HCT116 (cell line): ENCODE data around the gene GIMAP5. TPM values are rescaled to one million over a fixed set of nuclear protein-coding genes. Genes with fewer than 3 reads are reported as not detected.

Experiments used
- ATAC-seq: fragments of 200-7000 bp; cut with Tn5 transposase; 2 replicates; pipeline ENCODE4 v1.9.1; 2020; ENCODE audit warnings: mild to moderate bottlenecking, moderate library complexity
- BruUV-seq: library from RNA; stranded (reverse); fragments of 400-500 nt; replicated peaks from 2 replicates; lab custom pipeline; 2021; lab: Mats Ljungman, UMichigan
- CTCF ChIA-PET: fragments of 300-600 bp; sonication (Branson Sonifier 250); formaldehyde crosslinking; loops from one replicate; lab custom pipeline; 2021; ENCODE audit warnings: antibody characterized with exemption; lab: Charles Lee
- POLR2A ChIA-PET: fragments of 300-600, 350-600 bp; sonication (Branson Sonifier 250); formaldehyde crosslinking; loops from one replicate; lab custom pipeline; 2021; ENCODE audit warnings: antibody characterized with exemption; lab: Charles Lee
- RAD21 ChIA-PET, 2 experiments: fragments of 300-600 bp; sonication (Branson Sonifier 250); formaldehyde crosslinking; loops; one replicate each; lab custom pipeline; 2023; ENCODE audit warnings: low total read pairs in 2 of 2; ENCODE audit not compliant: uncharacterized antibody in 2 of 2, unreplicated experiment in 2 of 2, low non-redundant PET in 1 of 2; lab: Charles Lee
- DNase-seq: peaks from one replicate; pipeline ENCODE4 v3.0.0-alpha.2; 2010; ENCODE audit warnings: low read depth, low spot score
- H2AFZ ChIP-seq: fragments of 200-600 bp; shearing (Covaris generic), sonication (generic); 2 replicates; pipeline ENCODE4 v1.6.1; 2017; ENCODE audit warnings: low read depth, mixed run types, mixed read lengths, antibody characterized with exemption, low read length; ENCODE audit not compliant: poor library complexity, severe bottlenecking
- H3K27ac ChIP-seq: 2 replicates; pipeline ENCODE4 v1.5.1; 2012; ENCODE audit warnings: low read depth, low read length
- H3K27me3 ChIP-seq: fragments of 200-600 bp; sonication (generic); 2 replicates; pipeline ENCODE4 v1.6.1; 2016; ENCODE audit warnings: mixed run types, low read length, mixed read lengths; ENCODE audit not compliant: insufficient read depth
- H3K36me3 ChIP-seq, 2 experiments: fragments of 200-500 bp in 1 of 2; fragments of 200-600 bp in 1 of 2; sonication (Bioruptor generic) in 1 of 2; sonication (generic) in 1 of 2; 2 replicates each; pipeline versions ENCODE4 v1.5.1 to v1.6.1; 2014 to 2016; ENCODE audit warnings: low read length in 2 of 2, inconsistent platforms in 1 of 2, mixed read lengths in 1 of 2, mixed run types in 1 of 2; ENCODE audit not compliant: insufficient read depth in 2 of 2, control insufficient read depth in 1 of 2
- H3K4me1 ChIP-seq, 2 experiments: fragments of 200-600 bp in 1 of 2; sonication (generic) in 1 of 2; 2 replicates each; pipeline versions ENCODE4 v1.5.1 to v1.6.1; 2012 to 2017; ENCODE audit warnings: low read length in 2 of 2, inconsistent platforms in 1 of 2, mild to moderate bottlenecking in 1 of 2, mixed read lengths in 1 of 2, mixed run types in 1 of 2, moderate library complexity in 1 of 2; ENCODE audit not compliant: insufficient read depth in 2 of 2, control insufficient read depth in 1 of 2
- H3K4me2 ChIP-seq: fragments of 200-600 bp; sonication (generic); 2 replicates; pipeline ENCODE4 v1.6.1; 2017; ENCODE audit warnings: mixed run types, low read length, mixed read lengths
- H3K4me3 ChIP-seq, 2 experiments: fragments of 200-600 bp in 1 of 2; sonication (generic) in 1 of 2; replicated peaks in 1 of 2; 2 replicates each; pipeline ENCODE4 v1.5.1; 2011 to 2016; ENCODE audit warnings: low read length in 2 of 2, control low read depth in 1 of 2, low read depth in 1 of 2, mild to moderate bottlenecking in 1 of 2, mixed read lengths in 1 of 2, mixed run types in 1 of 2
- H3K79me2 ChIP-seq: fragments of 200-600 bp; sonication (generic); 2 replicates; pipeline ENCODE4 v1.6.1; 2017; ENCODE audit warnings: mild to moderate bottlenecking, mixed run types, low read length, moderate library complexity, mixed read lengths; ENCODE audit not compliant: insufficient read depth
- H3K9ac ChIP-seq: fragments of 200-600 bp; sonication (generic); 2 replicates; pipeline ENCODE4 v1.6.1; 2016; ENCODE audit warnings: low read length, mixed read lengths
- H3K9me2 ChIP-seq: fragments of 200-600 bp; sonication (generic), shearing (Covaris generic); 2 replicates; pipeline ENCODE4 v1.6.1; 2017; ENCODE audit warnings: mixed run types, mild to moderate bottlenecking, moderate library complexity; ENCODE audit not compliant: insufficient read depth
- H3K9me3 ChIP-seq, 2 experiments: fragments of 200-500 bp in 1 of 2; fragments of 200-600 bp in 1 of 2; sonication (Bioruptor generic) in 1 of 2; sonication (generic) in 1 of 2; 2 replicates each; pipeline ENCODE4 v1.6.1; 2014 to 2017; ENCODE audit warnings: low read length in 2 of 2, mixed read lengths in 2 of 2, inconsistent platforms in 1 of 2, low read depth in 1 of 2, mild to moderate bottlenecking in 1 of 2, mixed run types in 1 of 2, moderate library complexity in 1 of 2; ENCODE audit not compliant: control insufficient read depth in 1 of 2, insufficient read depth in 1 of 2
- H4K20me1 ChIP-seq: fragments of 200-600 bp; sonication (generic), shearing (Covaris generic); 2 replicates; pipeline ENCODE4 v1.6.1; 2017; ENCODE audit warnings: mixed run types, mild to moderate bottlenecking, moderate library complexity; ENCODE audit not compliant: insufficient read depth
- ATF3 ChIP-seq: IDR thresholded peaks from 2 replicates; pipeline ENCODE4 v1.6.1; 2012
- CBX3 ChIP-seq: IDR thresholded peaks from 2 replicates; pipeline ENCODE4 v1.6.1; 2012; ENCODE audit warnings: low read depth
- CEBPB ChIP-seq: IDR thresholded peaks from 2 replicates; pipeline ENCODE4 v1.6.1; 2012; ENCODE audit warnings: low read depth
- CTCF ChIP-seq, 3 experiments: fragments of 200-600 bp in 1 of 3; sonication (generic) in 1 of 3; IDR thresholded peaks in 2 of 3; conservative IDR thresholded peaks in 1 of 3; 2 replicates each; pipeline ENCODE4 v1.5.1; 2012 to 2017; ENCODE audit warnings: low read depth in 2 of 3, low read length in 2 of 3, antibody characterized with exemption in 1 of 3, borderline replicate concordance in 1 of 3, control low read depth in 1 of 3, mild to moderate bottlenecking in 1 of 3, mixed read lengths in 1 of 3, mixed run types in 1 of 3, moderate library complexity in 1 of 3; ENCODE audit not compliant: insufficient read depth in 1 of 3
- EGR1 ChIP-seq: IDR thresholded peaks from 2 replicates; pipeline ENCODE4 v1.6.1; 2012; ENCODE audit warnings: low read depth
- ELF1 ChIP-seq: IDR thresholded peaks from 2 replicates; pipeline ENCODE4 v1.6.1; 2012; ENCODE audit warnings: low read depth, borderline replicate concordance
- EZH2 ChIP-seq: fragments of 200-600 bp; sonication (generic); IDR thresholded peaks from 2 replicates; pipeline ENCODE4 v1.6.1; 2017; ENCODE audit warnings: antibody characterized with exemption, mixed run types
- FOSL1 ChIP-seq: IDR thresholded peaks from 2 replicates; pipeline ENCODE4 v1.6.1; 2012; ENCODE audit warnings: low read depth
- JUND ChIP-seq: IDR thresholded peaks from 2 replicates; pipeline ENCODE4 v1.6.1; 2012
- MAX ChIP-seq: IDR thresholded peaks from 2 replicates; pipeline ENCODE4 v1.6.1; 2012
- POLR2AphosphoS5 ChIP-seq: IDR thresholded peaks from 2 replicates; pipeline ENCODE4 v1.6.1; 2011; ENCODE audit warnings: mild to moderate bottlenecking, low read depth, low read length, moderate library complexity
- RAD21 ChIP-seq: IDR thresholded peaks from 2 replicates; pipeline ENCODE4 v1.6.1; 2012; ENCODE audit warnings: low read depth, mild to moderate bottlenecking
- REST ChIP-seq: IDR thresholded peaks from 2 replicates; pipeline ENCODE4 v1.6.1; 2012; ENCODE audit warnings: low read depth
- SIN3A ChIP-seq: IDR thresholded peaks from 2 replicates; pipeline ENCODE4 v1.6.1; 2012; ENCODE audit warnings: low read depth
- SP1 ChIP-seq: IDR thresholded peaks from 2 replicates; pipeline ENCODE4 v1.6.1; 2012; ENCODE audit warnings: low read depth
- TCF7L2 ChIP-seq: IDR thresholded peaks from 2 replicates; pipeline ENCODE4 v1.7.0; 2011; ENCODE audit warnings: borderline replicate concordance, inconsistent platforms; ENCODE audit not compliant: insufficient read depth, insufficient read length; ENCODE audit errors: extremely low read depth
- YY1 ChIP-seq: IDR thresholded peaks from 2 replicates; pipeline ENCODE4 v1.6.1; 2011; ENCODE audit warnings: low read length, low read depth, moderate library complexity, mild to moderate bottlenecking; ENCODE audit not compliant: insufficient replicate concordance; ENCODE audit errors: extremely low read depth
- ZBTB33 ChIP-seq: IDR thresholded peaks from 2 replicates; pipeline ENCODE4 v1.6.1; 2011; ENCODE audit warnings: mild to moderate bottlenecking, low read length, moderate library complexity; ENCODE audit not compliant: insufficient replicate concordance; ENCODE audit errors: extremely low read depth
- ZFX ChIP-seq: fragments of 450-650 bp; IDR thresholded peaks from 2 replicates; pipeline ENCODE4 v1.6.1; 2017
- ZNF274 ChIP-seq: fragments of 200-500 bp; sonication (Bioruptor generic); IDR thresholded peaks from 2 replicates; pipeline ENCODE4 v1.6.1; 2014; ENCODE audit warnings: mild to moderate bottlenecking, low read depth, low read length, inconsistent platforms
- intact Hi-C: fragments of 100-400 bp; cut with micrococcal nuclease; formaldehyde crosslinking; loops from 2 replicates; pipeline ENCODE4 v1.10.0; 2022
- total RNA-seq: library from RNA; stranded (reverse); gene quantifications from one replicate; pipeline ENCODE4 v1.2.1, GENCODE V29; 2021; ENCODE audit not compliant: unreplicated experiment

The GIMAP5 gene
- total RNA-seq, 1 experiment from 2014 or later: 0.57 TPM

GRCh38 chr7:150744041-150744656 is 6.9 kb downstream of the GIMAP5 start:
- Histone ChIP-seq H3K9ac (no peak overlapping the region), H3K79me2 (no peaks in the 10 kb centered on the region), H3K27me3 (peaks cover 46% of the 10 kb centered on the region), H3K4me1 (peaks cover 0 to under 1% of the 10 kb centered on the region in 2 experiments; a peak in 1 of 4 replicates), H3K36me3 (no peaks in the 10 kb centered on the region), H4K20me1 (no peaks in the 10 kb centered on the region), H3K9me3 (no peaks in the 10 kb centered on the region), H3K4me3 (no peak overlapping the region), H2AFZ (no peak overlapping the region), H3K27ac (no peak overlapping the region), H3K9me2 (no peaks in the 10 kb centered on the region), H3K4me2 (no peak overlapping the region)
- intact Hi-C loops: no loop called here
- TF ChIP-seq ZNF274 (no peak), RAD21 (no peak), ZFX (no peak), EZH2 (no peak), TCF7L2 (no peak), MAX (no peak), CEBPB (no peak), ATF3 (no peak), POLR2AphosphoS5 (no peak), SP1 (no peak), JUND (no peak), CTCF (IDR thresholded peaks at IDR 0.05 in 2 of 3, conservative IDR thresholded peaks at IDR 0.05 in 1 of 3; ENCODE audit: borderline replicate concordance in 1 of 3, insufficient read depth in 1 of 3, low read depth in 2 of 3, low read length in 2 of 3) (no peak), FOSL1 (no peak), SIN3A (no peak), REST (no peak), YY1 (no peak), CBX3 (no peak), EGR1 (no peak), ZBTB33 (no peak), ELF1 (no peak)
- ChIA-PET CTCF (interaction anchor here (0.7 kb wide), 1 partner anchor 28 kb away, joined by 4 read pairs; no protein-coding TSS in a partner anchor), RAD21 (no interaction called here), POLR2A (no interaction called here)
- ATAC-seq (no peak), DNase-seq (no peak)
- BruUV-seq: no TSS peak
